A673 (cell line): ENCODE results near the gene RASIP1. TPM values are rescaled to one million over a fixed set of nuclear protein-coding genes. Genes with fewer than 3 reads are reported as not detected.
"Not testable (repeated sequence)": the region's sequence is repeated elsewhere in the genome, so short reads cannot be mapped to it uniquely, and the experiment has no call there.

Experiments
- Bru-seq: library from RNA; stranded (reverse); fragments of 400-500 nt; gene quantifications from one replicate; lab custom pipeline; 2021; lab: Mats Ljungman, UMichigan
- BruChase-seq, 2 experiments: library from RNA; stranded (reverse); fragments of 400-500 nt; gene quantifications; one replicate each; lab custom pipeline; 2021; lab: Mats Ljungman, UMichigan
- BruUV-seq: library from RNA; stranded (reverse); fragments of 400-500 nt; replicated peaks from 2 replicates; lab custom pipeline; 2021; lab: Mats Ljungman, UMichigan
- CTCF ChIA-PET: fragments of 300-600 bp; sonication (Branson Sonifier 250); formaldehyde crosslinking; loops from one replicate; lab custom pipeline; 2022; ENCODE audit warnings: antibody characterized with exemption; lab: Charles Lee
- POLR2A ChIA-PET: fragments of 300-600 bp; sonication (Branson Sonifier 250); formaldehyde crosslinking; loops from one replicate; lab custom pipeline; 2022; ENCODE audit warnings: antibody characterized with exemption; ENCODE audit not compliant: low non-redundant PET; lab: Charles Lee
- DNase-seq: peaks from one replicate; pipeline ENCODE4 v3.0.0-alpha.2; 2015; ENCODE audit warnings: low spot score
- H3K27ac ChIP-seq: fragments of 200-600 bp; sonication (generic); 2 replicates; pipeline ENCODE4 v1.5.1; 2016; ENCODE audit warnings: mixed run types, low read depth, mild to moderate bottlenecking, mixed read lengths, antibody characterized with exemption, low read length; ENCODE audit not compliant: poor library complexity, severe bottlenecking
- H3K27me3 ChIP-seq: fragments of 200-600 bp; sonication (generic); replicated peaks from 2 replicates; pipeline ENCODE4 v1.6.1; 2017; ENCODE audit warnings: mixed run types, low read depth, mild to moderate bottlenecking, mixed read lengths, antibody characterized with exemption, low read length; ENCODE audit not compliant: insufficient read depth, poor library complexity
- H3K36me3 ChIP-seq: fragments of 200-600 bp; sonication (generic); 2 replicates; pipeline ENCODE4 v1.6.1; 2016; ENCODE audit warnings: mixed run types, mild to moderate bottlenecking, mixed read lengths, antibody characterized with exemption, low read length; ENCODE audit not compliant: insufficient read depth, poor library complexity, severe bottlenecking
- H3K4me1 ChIP-seq: fragments of 200-600 bp; sonication (generic); 2 replicates; pipeline ENCODE4 v1.6.1; 2017; ENCODE audit warnings: mixed run types, mild to moderate bottlenecking, mixed read lengths, antibody characterized with exemption, low read length; ENCODE audit not compliant: insufficient read depth, poor library complexity, severe bottlenecking
- H3K4me3 ChIP-seq: fragments of 200-600 bp; sonication (generic); 2 replicates; pipeline ENCODE4 v1.5.1; 2016; ENCODE audit warnings: low read depth, mixed run types, mild to moderate bottlenecking, mixed read lengths, low read length; ENCODE audit not compliant: poor library complexity, severe bottlenecking
- H3K9me3 ChIP-seq: fragments of 200-600 bp; sonication (generic); 2 replicates; pipeline ENCODE4 v1.6.1; 2016; ENCODE audit warnings: mixed run types, low read depth, mild to moderate bottlenecking, mixed read lengths, antibody characterized with exemption, low read length; ENCODE audit not compliant: poor library complexity, severe bottlenecking
- CTCF ChIP-seq: fragments of 300-800, 200-600 bp; sonication (generic); conservative IDR thresholded peaks from 2 replicates; pipeline ENCODE4 v1.5.1; 2017; ENCODE audit warnings: low read depth, mild to moderate bottlenecking, antibody characterized with exemption, low read length, moderate library complexity, mixed read lengths
- EZH2 ChIP-seq: fragments of 200-600 bp; sonication (generic); IDR thresholded peaks from 2 replicates; pipeline ENCODE4 v1.6.1; 2017; ENCODE audit warnings: borderline replicate concordance, low read depth, mild to moderate bottlenecking, mixed read lengths, antibody characterized with exemption, low read length; ENCODE audit not compliant: poor library complexity, severe bottlenecking
- intact Hi-C: fragments of 100-400 bp; cut with micrococcal nuclease; formaldehyde crosslinking; loops from one replicate; pipeline ENCODE4 v1.10.0; 2022; ENCODE audit not compliant: unreplicated experiment
- long read RNA-seq: library from polyadenylated mRNA; stranded (forward); transcript quantifications from one replicate; pipeline ENCODE4 v2.0.0, GENCODE V29; 2022
- total RNA-seq: library from RNA; stranded (reverse); gene quantifications from 2 replicates; pipeline ENCODE4 v1.2.3, GENCODE V29; 2021

Gene RASIP1
- total RNA-seq: 3.8 and 5.0 TPM in 2 replicates
- Bru-seq, nascent RNA: percentile 26 among the genes with signal in this experiment
- BruChase-seq, experiment 1, labeled RNA remaining after a 2-hour chase: percentile 25 among the genes with signal in this experiment
- BruChase-seq, experiment 2, labeled RNA remaining after a 6-hour chase: percentile 35 among the genes with signal in this experiment
- long read RNA-seq, transcript RASIP1-204 (4 exons, 1,597 nt): major isoform, 5 of 12 reads
- long read RNA-seq, partial matches to known transcripts: 4 of 12 reads
- long read RNA-seq, other reads (novel, unspliced or antisense): 2 of 12 reads

GRCh38 chr19:48740164-48740972 lies at the start of gene RASIP1:
Gene RASIP1 (minus strand): TSS chr19:48740610. CDS start chr19:48740282, 328 bp downstream.
- DNase-seq: no peak
- no peaks in the 10 kb centered on the region for H3K27me3 ChIP-seq
- peak within 1 kb of the TSS; percentile 73 for H3K27ac ChIP-seq
- peaks cover 21% of the 10 kb centered on the region for H3K4me1 ChIP-seq
- ChIA-PET POLR2A (no interaction called here), CTCF (no interaction called here)
- TF ChIP-seq EZH2 (no peak), CTCF (no peak)
- no peaks in the 10 kb centered on the region for H3K9me3 ChIP-seq
- no peaks in the 10 kb centered on the region for H3K36me3 ChIP-seq
- peak within 1 kb of the TSS; percentile 59 for H3K4me3 ChIP-seq
- intact Hi-C loops: no loop called here
- BruUV-seq: no TSS peak

DNA sequence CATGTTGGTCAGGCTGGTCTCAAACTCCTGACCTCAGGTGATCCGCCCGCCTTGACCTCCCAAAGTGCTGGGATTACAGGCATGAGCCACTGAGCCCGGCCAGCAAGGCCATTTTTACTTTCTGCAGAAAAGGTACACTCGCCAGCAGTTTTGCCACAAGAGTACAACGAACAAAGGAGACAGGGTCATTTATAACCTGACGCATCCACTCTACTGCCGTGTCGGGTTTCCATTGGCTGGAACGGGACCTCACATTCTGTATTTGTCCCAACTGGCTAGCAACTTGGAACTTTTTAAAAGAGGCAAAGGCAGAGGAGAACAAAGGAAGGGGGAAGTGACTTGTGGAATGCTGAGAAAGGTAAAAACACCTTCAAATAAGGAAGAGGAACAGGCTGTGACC lies 46.9 kb upstream of the RASIP1 start:
- H3K27ac ChIP-seq, intact Hi-C loops, H3K4me3 ChIP-seq, H3K27me3 ChIP-seq, H3K36me3 ChIP-seq, BruUV-seq, H3K9me3 ChIP-seq, DNase-seq, H3K4me1 ChIP-seq: not testable (repeated sequence)
- ChIA-PET POLR2A (interaction anchor here (0.7 kb wide), 1 partner anchor 183 kb away, joined by 11 read pairs; no protein-coding TSS in a partner anchor), CTCF (interaction anchor here (0.6 to 1.6 kb wide), 8 partner anchors 11 to 409 kb away, joined by 3 to 24 read pairs (median 6); partner anchors contain the start of gene HSD17B14)

DNA sequence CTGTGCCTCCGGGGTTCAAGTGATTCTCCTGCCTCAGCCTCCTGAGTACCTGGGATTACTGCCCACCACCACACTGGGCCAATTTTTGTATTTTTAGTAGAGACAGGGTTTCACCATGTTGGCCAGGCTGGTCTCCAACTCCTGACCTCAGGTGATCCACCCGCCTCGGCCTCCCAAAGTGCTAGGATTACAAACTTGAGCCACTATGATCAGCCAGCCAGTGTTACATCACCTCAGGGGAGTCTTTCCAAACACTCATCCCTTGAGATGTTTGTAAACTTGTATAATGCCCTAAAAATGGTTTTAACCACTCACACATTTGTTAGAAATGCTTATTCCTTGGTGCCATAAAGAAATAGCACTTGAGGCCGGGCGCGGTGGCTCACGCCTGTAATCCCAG lies 46.0 kb upstream of the RASIP1 start:
- intact Hi-C loops, POLR2A ChIA-PET, DNase-seq, H3K9me3 ChIP-seq, CTCF ChIA-PET, H3K27ac ChIP-seq, H3K4me1 ChIP-seq, H3K4me3 ChIP-seq, H3K27me3 ChIP-seq, H3K36me3 ChIP-seq, BruUV-seq: not testable (repeated sequence)

- ChIA-PET CTCF (interaction anchor here (0.5 to 1.1 kb wide), 2 partner anchors 11 to 109 kb away, joined by 3 to 4 read pairs; no protein-coding TSS in a partner anchor), POLR2A (no interaction called here)
- Histone ChIP-seq H3K4me1 (no peaks in the 10 kb centered on the region), H3K27me3 (no peaks in the 10 kb centered on the region), H3K4me3 (no peak overlapping the region), H3K27ac (no peak overlapping the region), H3K9me3 (no peaks in the 10 kb centered on the region), H3K36me3 (no peaks in the 10 kb centered on the region)
- intact Hi-C loops: no loop called here
- no TSS peak for BruUV-seq
- TF ChIP-seq CTCF: no peak
- no peak for TF ChIP-seq EZH2
- DNase-seq: no peak
Measured at GRCh38 chr19:48784527-48784926, 44.1 kb upstream of the RASIP1 start.
